Neural progenitor cell (in vitro differentiated cells): ENCODE measurements around the gene ISM1. TPM values are rescaled to one million over a fixed set of nuclear protein-coding genes. Genes with fewer than 3 reads are reported as not detected.

Source experiments
- DNase-seq: peaks from one replicate; pipeline ENCODE4 v3.0.0-alpha.2; 2016; ENCODE audit warnings: low spot score
- H2AFZ ChIP-seq: fragments of 200-600 bp; sonication (generic); replicated peaks from 2 replicates; pipeline ENCODE4 v1.6.1; 2016; ENCODE audit warnings: antibody characterized with exemption
- H3F3A ChIP-seq: fragments of 200-600 bp; sonication (generic); 2 replicates; pipeline ENCODE4 v1.6.1; 2016; ENCODE audit warnings: antibody characterized with exemption, low read depth
- H3K27ac ChIP-seq: fragments of 200-600 bp; sonication (generic); 2 replicates; pipeline ENCODE4 v1.5.1; 2016; ENCODE audit warnings: mild to moderate bottlenecking
- H3K27me3 ChIP-seq: fragments of 200-600 bp; sonication (generic); 2 replicates; pipeline ENCODE4 v1.6.1; 2016; ENCODE audit warnings: mild to moderate bottlenecking, moderate library complexity
- H3K36me3 ChIP-seq: fragments of 200-600 bp; sonication (generic); 2 replicates; pipeline ENCODE4 v1.5.1; 2016
- H3K4me1 ChIP-seq: fragments of 200-600 bp; sonication (generic); 2 replicates; pipeline ENCODE4 v1.6.1; 2016; ENCODE audit warnings: mixed run types
- H3K4me2 ChIP-seq: fragments of 200-600 bp; sonication (generic); 2 replicates; pipeline ENCODE4 v1.6.1; 2016
- H3K4me3 ChIP-seq: fragments of 200-600 bp; sonication (generic); 2 replicates; pipeline ENCODE4 v1.5.1; 2016
- H3K79me2 ChIP-seq: fragments of 200-600 bp; sonication (generic); 2 replicates; pipeline ENCODE4 v1.6.1; 2016; ENCODE audit warnings: low read depth
- H3K9ac ChIP-seq: fragments of 200-600 bp; sonication (generic); 2 replicates; pipeline ENCODE4 v1.6.1; 2016
- H3K9me3 ChIP-seq: fragments of 200-600 bp; sonication (generic); 2 replicates; pipeline ENCODE4 v1.5.1; 2016; ENCODE audit warnings: low read depth
- H4K20me1 ChIP-seq: fragments of 200-600 bp; sonication (generic); 2 replicates; pipeline ENCODE4 v1.6.1; 2016; ENCODE audit warnings: low read depth
- H3K27ac Mint-ChIP-seq: 3 replicates; pipeline ENCODE4 v1.8.0; 2021; ENCODE audit warnings: mixed read lengths
- H3K27me3 Mint-ChIP-seq: 2 replicates; pipeline ENCODE4 v1.8.0; 2022; ENCODE audit warnings: low read depth, mild to moderate bottlenecking, inconsistent platforms, moderate library complexity, mixed read lengths; ENCODE audit not compliant: insufficient read depth
- H3K36me3 Mint-ChIP-seq: 3 replicates; pipeline ENCODE4 v1.8.0; 2021; ENCODE audit warnings: mixed read lengths
- H3K4me1 Mint-ChIP-seq: 3 replicates; pipeline ENCODE4 v1.8.0; 2021; ENCODE audit warnings: mixed read lengths
- H3K4me3 Mint-ChIP-seq: 3 replicates; pipeline ENCODE4 v1.8.0; 2021; ENCODE audit warnings: mild to moderate bottlenecking, moderate library complexity, mixed read lengths
- H3K9me3 Mint-ChIP-seq: 3 replicates; pipeline ENCODE4 v1.8.0; 2020; ENCODE audit warnings: mixed read lengths
- EZH2 ChIP-seq: fragments of 200-600 bp; sonication (generic); IDR thresholded peaks from 2 replicates; pipeline ENCODE4 v1.6.1; 2017; ENCODE audit warnings: antibody characterized with exemption, mild to moderate bottlenecking, moderate library complexity
- EZH2phosphoT487 ChIP-seq: fragments of 200-600 bp; sonication (generic); IDR thresholded peaks from 2 replicates; pipeline ENCODE4 v1.6.1; 2017; ENCODE audit warnings: antibody characterized with exemption
- total RNA-seq: library from RNA; depleted of rRNA; stranded (reverse); fragments of >200 nt; gene quantifications from 2 replicates; pipeline ENCODE4 v1.2.3, GENCODE V29; 2015; ENCODE audit warnings: low replicate concordance
- TF ChIP-seq, protein P1 (sequence below): fragments of 200-600 bp; sonication (generic); IDR thresholded peaks from 2 replicates; pipeline ENCODE4 v1.5.1; 2017; ENCODE audit warnings: antibody characterized with exemption, mild to moderate bottlenecking

ISM1 gene
- total RNA-seq, 1 donor from 2014 or later = not detected

DNA sequence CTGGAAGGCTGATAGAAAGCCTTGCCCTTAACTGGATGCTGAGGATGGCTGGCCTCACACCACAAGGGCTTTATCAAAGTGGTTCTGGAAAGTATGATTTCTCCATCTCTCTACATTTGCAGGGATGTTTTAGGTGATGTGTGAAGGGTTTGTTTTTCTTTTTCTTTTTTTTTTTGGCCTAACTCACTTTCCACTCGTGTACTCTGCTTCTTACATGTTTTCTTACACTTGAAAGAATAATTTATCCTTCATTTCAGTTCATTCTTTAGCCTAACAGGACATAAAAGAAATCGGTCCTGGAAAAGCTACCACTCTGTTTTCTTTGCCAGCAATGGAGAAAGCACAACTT, 41.2 kb downstream of the ISM1 start:
- Histone ChIP-seq H4K20me1 (no peaks in the 10 kb centered on the region), H2AFZ (no peak overlapping the region), H3K79me2 (no peaks in the 10 kb centered on the region), H3K27ac (no peak overlapping the region), H3K27me3 (no peaks in the 10 kb centered on the region), H3K36me3 (no peaks in the 10 kb centered on the region), H3F3A (no peaks in the 10 kb centered on the region), H3K4me1 (no peaks in the 10 kb centered on the region), H3K4me3 (no peak overlapping the region), H3K4me2 (no peak overlapping the region), H3K9ac (no peak overlapping the region), H3K9me3 (no peaks in the 10 kb centered on the region)
- TF ChIP-seq EZH2phosphoT487 (no peak), EZH2 (no peak)
- TF ChIP-seq, protein P1, sequence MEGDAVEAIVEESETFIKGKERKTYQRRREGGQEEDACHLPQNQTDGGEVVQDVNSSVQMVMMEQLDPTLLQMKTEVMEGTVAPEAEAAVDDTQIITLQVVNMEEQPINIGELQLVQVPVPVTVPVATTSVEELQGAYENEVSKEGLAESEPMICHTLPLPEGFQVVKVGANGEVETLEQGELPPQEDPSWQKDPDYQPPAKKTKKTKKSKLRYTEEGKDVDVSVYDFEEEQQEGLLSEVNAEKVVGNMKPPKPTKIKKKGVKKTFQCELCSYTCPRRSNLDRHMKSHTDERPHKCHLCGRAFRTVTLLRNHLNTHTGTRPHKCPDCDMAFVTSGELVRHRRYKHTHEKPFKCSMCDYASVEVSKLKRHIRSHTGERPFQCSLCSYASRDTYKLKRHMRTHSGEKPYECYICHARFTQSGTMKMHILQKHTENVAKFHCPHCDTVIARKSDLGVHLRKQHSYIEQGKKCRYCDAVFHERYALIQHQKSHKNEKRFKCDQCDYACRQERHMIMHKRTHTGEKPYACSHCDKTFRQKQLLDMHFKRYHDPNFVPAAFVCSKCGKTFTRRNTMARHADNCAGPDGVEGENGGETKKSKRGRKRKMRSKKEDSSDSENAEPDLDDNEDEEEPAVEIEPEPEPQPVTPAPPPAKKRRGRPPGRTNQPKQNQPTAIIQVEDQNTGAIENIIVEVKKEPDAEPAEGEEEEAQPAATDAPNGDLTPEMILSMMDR = no peak
- no peak for DNase-seq
- no peaks in the 10 kb centered on the region for H3K9me3 Mint-ChIP-seq
- H3K4me3 Mint-ChIP-seq = no peak overlapping the region
- no peaks in the 10 kb centered on the region for H3K36me3 Mint-ChIP-seq
- H3K27ac Mint-ChIP-seq = no peak overlapping the region
- peaks cover 2% of the 10 kb centered on the region for H3K27me3 Mint-ChIP-seq
- H3K4me1 Mint-ChIP-seq = no peaks in the 10 kb centered on the region

DNA sequence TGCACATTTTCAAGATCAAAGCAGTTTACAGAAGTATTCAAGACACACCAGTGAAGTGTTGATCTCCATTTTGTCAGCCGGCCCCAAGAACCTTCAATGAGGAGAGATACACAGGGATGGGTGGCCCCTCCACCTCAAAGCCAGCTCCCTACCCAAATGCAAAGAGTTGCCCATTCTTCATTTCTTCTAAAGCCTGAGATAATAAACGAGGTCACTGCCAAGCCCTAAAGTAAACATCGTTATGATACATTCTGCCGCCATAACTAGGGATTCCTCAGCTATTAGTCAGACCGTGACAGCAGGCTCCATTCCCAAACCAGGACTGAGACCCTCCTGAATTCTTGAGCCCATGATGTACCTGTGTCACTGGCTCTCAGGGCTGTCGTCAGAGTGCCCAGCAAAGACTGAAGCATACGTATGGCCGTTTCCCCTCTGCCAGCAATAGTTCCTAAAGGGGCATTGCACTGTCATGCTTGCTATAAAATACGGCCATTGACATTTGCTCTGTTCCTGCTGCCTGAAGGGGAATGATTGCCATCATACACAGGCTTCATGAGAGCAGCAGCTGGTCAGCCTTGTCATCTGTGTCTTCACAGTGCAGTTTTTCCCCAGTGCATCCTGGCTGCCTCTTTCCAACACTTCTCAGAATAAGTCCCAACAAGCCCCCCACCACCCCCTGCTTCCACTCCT, 41.7 kb downstream of the ISM1 start:
- TF ChIP-seq, protein P1 = no peak
- TF ChIP-seq EZH2 (no peak), EZH2phosphoT487 (no peak)
- Histone ChIP-seq H3K79me2 (no peaks in the 10 kb centered on the region), H3K4me2 (no peak overlapping the region), H2AFZ (no peak overlapping the region), H4K20me1 (no peaks in the 10 kb centered on the region), H3K4me3 (no peak overlapping the region), H3F3A (no peaks in the 10 kb centered on the region), H3K9ac (no peak overlapping the region), H3K27me3 (no peaks in the 10 kb centered on the region), H3K9me3 (no peaks in the 10 kb centered on the region), H3K4me1 (no peaks in the 10 kb centered on the region), H3K27ac (no peak overlapping the region), H3K36me3 (no peaks in the 10 kb centered on the region)
- H3K9me3 Mint-ChIP-seq = no peaks in the 10 kb centered on the region
- H3K27me3 Mint-ChIP-seq = peaks cover 2% of the 10 kb centered on the region
- DNase-seq = no peak
- no peaks in the 10 kb centered on the region for H3K36me3 Mint-ChIP-seq
- H3K27ac Mint-ChIP-seq = no peak overlapping the region
- H3K4me3 Mint-ChIP-seq = no peak overlapping the region
- no peaks in the 10 kb centered on the region for H3K4me1 Mint-ChIP-seq

DNA sequence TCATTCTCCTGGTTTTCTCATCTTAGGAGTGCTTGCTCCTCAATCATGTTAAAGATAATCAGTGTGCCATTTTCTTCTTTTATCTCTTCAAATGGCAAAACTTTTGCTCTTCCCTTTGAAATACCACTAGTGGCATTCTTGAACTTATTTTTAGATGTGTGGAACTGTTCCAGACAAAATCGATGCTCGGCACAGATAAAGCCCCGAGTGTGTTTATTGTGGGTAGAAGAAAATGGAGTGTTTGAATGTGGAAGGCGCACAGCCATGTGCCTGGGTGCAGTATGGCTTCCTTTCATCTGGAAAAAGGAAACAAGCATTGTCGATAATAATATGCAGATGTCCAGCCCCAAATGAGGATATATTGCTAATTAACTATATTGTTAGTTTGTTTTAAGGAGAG, 42.4 kb downstream of the ISM1 start:
- Histone ChIP-seq H3K9ac (no peak overlapping the region), H3K27me3 (no peaks in the 10 kb centered on the region), H3K4me1 (no peaks in the 10 kb centered on the region), H4K20me1 (no peaks in the 10 kb centered on the region), H3K9me3 (no peaks in the 10 kb centered on the region), H3K36me3 (no peaks in the 10 kb centered on the region), H3K4me3 (no peak overlapping the region), H3F3A (no peaks in the 10 kb centered on the region), H3K79me2 (no peaks in the 10 kb centered on the region), H2AFZ (no peak overlapping the region), H3K27ac (no peak overlapping the region), H3K4me2 (no peak overlapping the region)
- no peak overlapping the region for H3K27ac Mint-ChIP-seq
- H3K4me1 Mint-ChIP-seq = no peaks in the 10 kb centered on the region
- H3K27me3 Mint-ChIP-seq = peaks cover 2% of the 10 kb centered on the region
- no peaks in the 10 kb centered on the region for H3K9me3 Mint-ChIP-seq
- H3K36me3 Mint-ChIP-seq = no peaks in the 10 kb centered on the region
- TF ChIP-seq EZH2 (no peak), EZH2phosphoT487 (no peak)
- TF ChIP-seq, protein P1 = no peak
- no peak overlapping the region for H3K4me3 Mint-ChIP-seq
- no peak for DNase-seq
